Muscle of leg (tissue), 11 donors: ENCODE results near the gene NPB. TPM values are rescaled to one million over a fixed set of nuclear protein-coding genes. Genes with fewer than 3 reads are reported as not detected.
A peak's percentile ranks its signal among the peaks of the same experiment; 100 is the strongest.

ENCODE experiments used
- DNase-seq: peaks from one replicate; pipeline ENCODE4 v3.0.0; 2013
- H3K27ac ChIP-seq: one replicate; pipeline ENCODE4 v1.5.1; 2013; ENCODE audit warnings: mild to moderate bottlenecking, low read length, control low read depth
- H3K27me3 ChIP-seq: one replicate; pipeline ENCODE4 v1.6.1; 2013; ENCODE audit warnings: low read length; ENCODE audit not compliant: control insufficient read depth, insufficient read depth
- H3K36me3 ChIP-seq: one replicate; pipeline ENCODE4 v1.6.1; 2013; ENCODE audit warnings: low read length; ENCODE audit not compliant: control insufficient read depth, insufficient read depth
- H3K4me1 ChIP-seq: one replicate; pipeline ENCODE4 v1.6.1; 2013; ENCODE audit warnings: low read length; ENCODE audit not compliant: control insufficient read depth, insufficient read depth
- H3K4me3 ChIP-seq: one replicate; pipeline ENCODE4 v1.5.1; 2013; ENCODE audit warnings: low read length, control low read depth
- H3K9me3 ChIP-seq: replicated peaks from 2 replicates; pipeline ENCODE4 v1.6.1; 2013; ENCODE audit warnings: low read depth, low read length; ENCODE audit not compliant: control insufficient read depth
- WGBS: methylation state at CpG from one replicate; pipeline ENCODE4 v1.1.5; 2013; ENCODE audit warnings: missing lambda C conversion rate; ENCODE audit not compliant: insufficient coverage; 5-methylcytosine and 5-hydroxymethylcytosine counted together
- polyA plus RNA-seq, 8 donors: library from polyadenylated mRNA; unstranded; fragments of 120-200 nt; gene quantifications; one replicate each; pipeline versions ENCODE4 v1.2.1 to v1.2.3, GENCODE V29; 2013; ENCODE audit warnings: inconsistent platforms in 1 of 8, low replicate concordance in 1 of 8; ENCODE audit not compliant: insufficient read length in 8 of 8, insufficient read depth in 1 of 8
- total RNA-seq: library from RNA; stranded (reverse); fragments of 120-200 nt; gene quantifications from one replicate; pipeline ENCODE4 v1.2.4, GENCODE V29; 2013

NPB gene
- total and polyA plus RNA-seq, 9 donors, result 0.22 to 2.0 (median 0.68) TPM

- H3K9me3 ChIP-seq, result no peaks in the 10 kb centered on the region
- H3K27ac ChIP-seq, result peak overlapping the region; percentile 87
- 80% methylated on average over 11 of the region's 11 CpGs for WGBS
- DNase-seq, result peak; percentile 42
- H3K4me1 ChIP-seq, result peaks cover 39% of the 10 kb centered on the region
- H3K4me3 ChIP-seq, result no peak overlapping the region
- no peaks in the 10 kb centered on the region for H3K27me3 ChIP-seq
- peaks cover 78% of the 10 kb centered on the region for H3K36me3 ChIP-seq
Observed at GRCh38 chr17:81885869-81886548, 16.0 kb upstream of the NPB start.

- H3K27ac ChIP-seq, result no peak overlapping the region
- peaks cover 46% of the 10 kb centered on the region for H3K4me1 ChIP-seq
Observed at GRCh38 chr17:81888105-81888987, 13.7 kb upstream of the NPB start.

GRCh38 chr17:81888988-81889595 lies 12.9 kb upstream of the NPB start:
- DNase-seq, result no peak
- H3K4me3 ChIP-seq, result no peak overlapping the region
- no peak overlapping the region for H3K27ac ChIP-seq
- peaks cover 46% of the 10 kb centered on the region for H3K4me1 ChIP-seq
- H3K36me3 ChIP-seq, result peaks cover 72% of the 10 kb centered on the region
- no peaks in the 10 kb centered on the region for H3K27me3 ChIP-seq
- H3K9me3 ChIP-seq, result no peaks in the 10 kb centered on the region
- 93% methylated on average over 13 of the region's 16 CpGs for WGBS

More at GRCh38 chr17:81888105-81888987, 13.7 kb upstream of the NPB start:
- no peak for DNase-seq
- 88% methylated on average over 28 of the region's 44 CpGs for WGBS
- H3K9me3 ChIP-seq, result no peaks in the 10 kb centered on the region
- H3K27me3 ChIP-seq, result no peaks in the 10 kb centered on the region
- no peak overlapping the region for H3K4me3 ChIP-seq
- peaks cover 69% of the 10 kb centered on the region for H3K36me3 ChIP-seq

- Histone ChIP-seq H3K36me3 (peaks cover 72% of the 10 kb centered on the region), H3K27me3 (no peaks in the 10 kb centered on the region), H3K9me3 (no peaks in the 10 kb centered on the region), H3K4me3 (no peak overlapping the region), H3K27ac (no peak overlapping the region), H3K4me1 (peaks cover 42% of the 10 kb centered on the region)
- DNase-seq, result no peak
- WGBS, result 85% methylated on average over 5 of the region's 9 CpGs
Observed at GRCh38 chr17:81889602-81890001, 12.4 kb upstream of the NPB start.

GRCh38 chr17:81890447-81891302 lies 11.4 kb upstream of the NPB start:
- H3K9me3 ChIP-seq, result no peaks in the 10 kb centered on the region
- peak overlapping the region; percentile 62 for H3K4me3 ChIP-seq
- no peaks in the 10 kb centered on the region for H3K27me3 ChIP-seq
- H3K36me3 ChIP-seq, result peaks cover 69% of the 10 kb centered on the region
- peak overlapping the region; percentile 66 for H3K27ac ChIP-seq
- no peak for DNase-seq
- peaks cover 31% of the 10 kb centered on the region for H3K4me1 ChIP-seq
- WGBS, result 9% methylated on average over 58 of the region's 69 CpGs

GRCh38 chr17:81891303-81891552 lies 10.8 kb upstream of the NPB start:
- H3K36me3 ChIP-seq, result peaks cover 67% of the 10 kb centered on the region
- peak overlapping the region; percentile 66 for H3K27ac ChIP-seq
- H3K27me3 ChIP-seq, result no peaks in the 10 kb centered on the region
- peak overlapping the region; percentile 62 for H3K4me3 ChIP-seq
- DNase-seq, result no peak
- under 1% methylated on average over 40 of the region's 40 CpGs for WGBS
- peaks cover 26% of the 10 kb centered on the region for H3K4me1 ChIP-seq
- no peaks in the 10 kb centered on the region for H3K9me3 ChIP-seq

- Histone ChIP-seq H3K4me3 (no peak overlapping the region), H3K27me3 (no peaks in the 10 kb centered on the region), H3K4me1 (peaks cover 11% of the 10 kb centered on the region), H3K9me3 (no peaks in the 10 kb centered on the region), H3K27ac (no peak overlapping the region), H3K36me3 (peaks cover 63% of the 10 kb centered on the region)
- DNase-seq, result no peak
- WGBS, result 85% methylated on average over 10 of the region's 11 CpGs
Observed at GRCh38 chr17:81895400-81895799, 6.6 kb upstream of the NPB start.

- H3K4me1 ChIP-seq, result peaks cover 11% of the 10 kb centered on the region
- no peak overlapping the region for H3K27ac ChIP-seq
- WGBS, result 90% methylated on average over 17 of the region's 19 CpGs
- no peak for DNase-seq
- peaks cover 16% of the 10 kb centered on the region for H3K27me3 ChIP-seq
- no peaks in the 10 kb centered on the region for H3K9me3 ChIP-seq
- H3K36me3 ChIP-seq, result peaks cover 68% of the 10 kb centered on the region
- no peak overlapping the region for H3K4me3 ChIP-seq
Observed at GRCh38 chr17:81898029-81898866, 3.8 kb upstream of the NPB start.

GRCh38 chr17:81898885-81899284 lies 3.2 kb upstream of the NPB start:
- DNase-seq, result no peak
- H3K27me3 ChIP-seq, result peaks cover 16% of the 10 kb centered on the region
- H3K9me3 ChIP-seq, result no peaks in the 10 kb centered on the region
- 80% methylated on average over 9 of the region's 9 CpGs for WGBS
- peaks cover 11% of the 10 kb centered on the region for H3K4me1 ChIP-seq
- H3K36me3 ChIP-seq, result peaks cover 62% of the 10 kb centered on the region
- no peak overlapping the region for H3K27ac ChIP-seq
- no peak overlapping the region for H3K4me3 ChIP-seq
